Mesenchymal stem cell (in vitro differentiated cells and primary cell): ENCODE data around the gene CUX1.
A peak's percentile ranks its signal among the peaks of the same experiment; 100 is the strongest.

ENCODE experiments used
- DNase-seq: peaks from one replicate; pipeline ENCODE4 v3.0.0-alpha.2; 2013
- H2AFZ ChIP-seq: one replicate; pipeline ENCODE4 v1.6.1; 2013; ENCODE audit warnings: low read depth, mild to moderate bottlenecking, control low read depth, inconsistent platforms, low read length, moderate library complexity
- H2AK5ac ChIP-seq: 2 replicates; pipeline ENCODE4 v1.6.1; 2013; ENCODE audit warnings: low read length, moderate library complexity, mild to moderate bottlenecking, inconsistent platforms; ENCODE audit not compliant: severe bottlenecking
- H2BK120ac ChIP-seq: one replicate; pipeline ENCODE4 v1.6.1; 2013; ENCODE audit warnings: low read depth, mild to moderate bottlenecking, inconsistent platforms, low read length, moderate library complexity
- H2BK12ac ChIP-seq, 2 experiments: one replicate each; pipeline ENCODE4 v1.6.1; 2013; ENCODE audit warnings: inconsistent platforms in 2 of 2, low read length in 2 of 2, mild to moderate bottlenecking in 2 of 2, moderate library complexity in 2 of 2, control low read depth in 1 of 2
- H2BK15ac ChIP-seq: one replicate; pipeline ENCODE4 v1.6.1; 2013; ENCODE audit warnings: mild to moderate bottlenecking, low read depth, inconsistent platforms; ENCODE audit not compliant: poor library complexity, severe bottlenecking
- H2BK5ac ChIP-seq: 2 replicates; pipeline ENCODE4 v1.6.1; 2013; ENCODE audit warnings: low read depth, mild to moderate bottlenecking, low read length, control low read depth, inconsistent platforms; ENCODE audit not compliant: poor library complexity, severe bottlenecking
- H3K14ac ChIP-seq, 2 experiments: one replicate each; pipeline ENCODE4 v1.6.1; 2013; ENCODE audit warnings: inconsistent platforms in 2 of 2, low read length in 2 of 2, control low read depth in 1 of 2, mild to moderate bottlenecking in 1 of 2, moderate library complexity in 1 of 2
- H3K18ac ChIP-seq, 2 experiments: one replicate each; pipeline ENCODE4 v1.6.1; 2013; ENCODE audit warnings: inconsistent platforms in 2 of 2, low read length in 2 of 2, control low read depth in 1 of 2, low read depth in 1 of 2, mild to moderate bottlenecking in 1 of 2
- H3K23ac ChIP-seq, 2 experiments: one replicate each; pipeline ENCODE4 v1.6.1; 2013; ENCODE audit warnings: inconsistent platforms in 2 of 2, low read length in 2 of 2, mild to moderate bottlenecking in 2 of 2, moderate library complexity in 2 of 2, control low read depth in 1 of 2
- H3K27ac ChIP-seq: 2 replicates; pipeline ENCODE4 v1.5.1; 2013; ENCODE audit warnings: mild to moderate bottlenecking, moderate library complexity, low read length, control low read depth, inconsistent platforms; ENCODE audit not compliant: poor library complexity, severe bottlenecking
- H3K27me3 ChIP-seq, 2 experiments: 2 replicates each; pipeline versions ENCODE4 v1.6.1 to v1.7.0; 2013; ENCODE audit warnings: low read length in 2 of 2, mild to moderate bottlenecking in 2 of 2, moderate library complexity in 2 of 2, control low read depth in 1 of 2, inconsistent platforms in 1 of 2; ENCODE audit not compliant: control insufficient read depth in 1 of 2, insufficient read depth in 1 of 2
- H3K36me3 ChIP-seq, 2 experiments: 2 replicates each; pipeline versions ENCODE4 v1.6.1 to v1.7.0; 2013; ENCODE audit warnings: low read length in 2 of 2, control low read depth in 1 of 2, inconsistent platforms in 1 of 2, low read depth in 1 of 2, mild to moderate bottlenecking in 1 of 2; ENCODE audit not compliant: insufficient read depth in 2 of 2, control insufficient read depth in 1 of 2
- H3K4ac ChIP-seq, 2 experiments: one replicate each; pipeline ENCODE4 v1.6.1; 2013; ENCODE audit warnings: inconsistent platforms in 2 of 2, low read length in 2 of 2, mild to moderate bottlenecking in 2 of 2, moderate library complexity in 2 of 2, control low read depth in 1 of 2, low read depth in 1 of 2
- H3K4me1 ChIP-seq: 2 replicates; pipeline ENCODE4 v1.6.1; 2013; ENCODE audit warnings: low read depth, low read length, control low read depth; ENCODE audit not compliant: control insufficient read depth, insufficient read depth
- H3K4me2 ChIP-seq: 2 replicates; pipeline ENCODE4 v1.6.1; 2013; ENCODE audit warnings: low read length, mild to moderate bottlenecking, inconsistent platforms; ENCODE audit not compliant: poor library complexity, severe bottlenecking
- H3K4me3 ChIP-seq, 2 experiments: 2 replicates each; pipeline versions ENCODE4 v1.5.1 to v1.7.0; 2013; ENCODE audit warnings: low read length in 2 of 2, mild to moderate bottlenecking in 2 of 2, control low read depth in 1 of 2, low read depth in 1 of 2; ENCODE audit not compliant: insufficient read depth in 1 of 2
- H3K79me1 ChIP-seq: replicated peaks from 2 replicates; pipeline ENCODE4 v1.6.1; 2013; ENCODE audit warnings: mild to moderate bottlenecking, control low read depth, low read length, inconsistent platforms; ENCODE audit not compliant: poor library complexity, severe bottlenecking
- H3K9ac ChIP-seq: 2 replicates; pipeline ENCODE4 v1.7.0; 2013; ENCODE audit warnings: mild to moderate bottlenecking, low read length, moderate library complexity
- H3K9me3 ChIP-seq: 2 replicates; pipeline ENCODE4 v1.7.0; 2013; ENCODE audit warnings: mild to moderate bottlenecking, low read length; ENCODE audit not compliant: control insufficient read depth
- H4K8ac ChIP-seq: one replicate; pipeline ENCODE4 v1.6.1; 2013; ENCODE audit warnings: inconsistent platforms, mild to moderate bottlenecking, low read length, moderate library complexity
- H4K91ac ChIP-seq: one replicate; pipeline ENCODE4 v1.6.1; 2013; ENCODE audit warnings: mild to moderate bottlenecking, low read length, inconsistent platforms
- WGBS: methylation state at CpG from one replicate; pipeline ENCODE4 v1.1.7; 2013; ENCODE audit warnings: mixed read lengths; 5-methylcytosine and 5-hydroxymethylcytosine counted together

The CUX1 gene

GRCh38 chr7:101964680-101965452 is 147.4 kb downstream of the CUX1 start:
- Histone ChIP-seq H3K4me3 (no peak overlapping the region), H3K4me2 (no peak overlapping the region), H4K8ac (no peak overlapping the region), H3K36me3 (no peaks in the 10 kb centered on the region), H2AFZ (no peak overlapping the region), H3K9ac (no peak overlapping the region), H2BK120ac (no peak overlapping the region), H2BK5ac (no peak overlapping the region), H3K27me3 (no peaks in the 10 kb centered on the region), H3K4me1 (peaks cover 5% of the 10 kb centered on the region), H4K91ac (no peak overlapping the region), H2BK12ac (no peak overlapping the region), H3K27ac (no peak overlapping the region), H2BK15ac (no peak overlapping the region), H2AK5ac (no peak overlapping the region), H3K79me1 (peaks cover 44% of the 10 kb centered on the region), H3K23ac (no peak overlapping the region), H3K14ac (peak overlapping the region in 1 of 2 experiments; percentile 36), H3K9me3 (no peaks in the 10 kb centered on the region), H3K18ac (no peak overlapping the region), H3K4ac (no peak overlapping the region)
- WGBS, result 93% methylated on average over 15 of the region's 18 CpGs
- DNase-seq, result no peak

GRCh38 chr7:101968720-101969466 is 151.5 kb downstream of the CUX1 start:
- Histone ChIP-seq H3K9ac (no peak overlapping the region), H3K4ac (peak overlapping the region in 1 of 2 experiments; percentile 24), H3K9me3 (no peaks in the 10 kb centered on the region), H4K8ac (no peak overlapping the region), H3K27ac (no peak overlapping the region), H3K18ac (no peak overlapping the region), H3K4me2 (no peak overlapping the region), H3K23ac (peak overlapping the region in 1 of 2 experiments; percentile 63), H2BK120ac (no peak overlapping the region), H3K4me3 (no peak overlapping the region), H2BK12ac (no peak overlapping the region), H2AK5ac (no peak overlapping the region), H3K14ac (peak overlapping the region in 1 of 2 experiments; percentile 82), H3K4me1 (peaks cover 5% of the 10 kb centered on the region), H2BK15ac (no peak overlapping the region), H3K27me3 (no peaks in the 10 kb centered on the region), H3K79me1 (peaks cover 43% of the 10 kb centered on the region), H3K36me3 (peaks cover 0 to 10% of the 10 kb centered on the region in 2 experiments), H4K91ac (no peak overlapping the region), H2AFZ (no peak overlapping the region), H2BK5ac (no peak overlapping the region)
- WGBS, result 83% methylated on average over 2 of the region's 6 CpGs
- no peak for DNase-seq

- no peak overlapping the region for H3K27ac ChIP-seq
- no peak overlapping the region for H2BK15ac ChIP-seq
- peaks cover 36% of the 10 kb centered on the region for H3K79me1 ChIP-seq
- peaks cover 0 to 10% of the 10 kb centered on the region in 2 experiments for H3K36me3 ChIP-seq
- no peak overlapping the region for H3K9ac ChIP-seq
- no peak overlapping the region for H3K4ac ChIP-seq
- no peak overlapping the region for H3K4me2 ChIP-seq
- no peak overlapping the region for H2BK12ac ChIP-seq
- no peak overlapping the region for H3K4me3 ChIP-seq
- no peak overlapping the region for H2AFZ ChIP-seq
- peak overlapping the region; percentile 36 for H4K8ac ChIP-seq
- WGBS, result 94% methylated on average over 10 of the region's 10 CpGs
- H3K18ac ChIP-seq, result no peak overlapping the region
- no peaks in the 10 kb centered on the region for H3K27me3 ChIP-seq
- H2BK120ac ChIP-seq, result no peak overlapping the region
- H3K14ac ChIP-seq, result no peak overlapping the region
- no peak overlapping the region for H3K23ac ChIP-seq
- no peak for DNase-seq
- H2AK5ac ChIP-seq, result no peak overlapping the region
- no peaks in the 10 kb centered on the region for H3K9me3 ChIP-seq
- no peak overlapping the region for H2BK5ac ChIP-seq
- H3K4me1 ChIP-seq, result peaks cover 2% of the 10 kb centered on the region
- no peak overlapping the region for H4K91ac ChIP-seq
Measured at GRCh38 chr7:101969997-101970585, 152.7 kb downstream of the CUX1 start.

- peaks cover 35% of the 10 kb centered on the region for H3K79me1 ChIP-seq
- no peak overlapping the region for H3K4me2 ChIP-seq
- H2AK5ac ChIP-seq, result no peak overlapping the region
- H3K27ac ChIP-seq, result no peak overlapping the region
- H3K4ac ChIP-seq, result no peak overlapping the region
- no peak overlapping the region for H2AFZ ChIP-seq
- no peak overlapping the region for H3K4me3 ChIP-seq
- no peak overlapping the region for H3K23ac ChIP-seq
- H3K9me3 ChIP-seq, result no peaks in the 10 kb centered on the region
- no peak overlapping the region for H3K14ac ChIP-seq
- H2BK120ac ChIP-seq, result no peak overlapping the region
- H4K91ac ChIP-seq, result no peak overlapping the region
- H2BK5ac ChIP-seq, result no peak overlapping the region
- H3K27me3 ChIP-seq, result no peaks in the 10 kb centered on the region
- no peak overlapping the region for H3K9ac ChIP-seq
- H3K4me1 ChIP-seq, result no peaks in the 10 kb centered on the region
- H3K18ac ChIP-seq, result no peak overlapping the region
- H3K36me3 ChIP-seq, result peaks cover 0 to 10% of the 10 kb centered on the region in 2 experiments
- no peak overlapping the region for H2BK15ac ChIP-seq
- DNase-seq, result no peak
- WGBS, result 100% methylated on average over 5 of the region's 5 CpGs
- H2BK12ac ChIP-seq, result no peak overlapping the region
- no peak overlapping the region for H4K8ac ChIP-seq
Measured at GRCh38 chr7:101970801-101971200, 153.4 kb downstream of the CUX1 start.
